Measurements from ENCODE around the gene DPEP3. TPM values are rescaled to one million over a fixed set of nuclear protein-coding genes. Genes with fewer than 3 reads are reported as not detected.

DPEP3 gene, protein sequence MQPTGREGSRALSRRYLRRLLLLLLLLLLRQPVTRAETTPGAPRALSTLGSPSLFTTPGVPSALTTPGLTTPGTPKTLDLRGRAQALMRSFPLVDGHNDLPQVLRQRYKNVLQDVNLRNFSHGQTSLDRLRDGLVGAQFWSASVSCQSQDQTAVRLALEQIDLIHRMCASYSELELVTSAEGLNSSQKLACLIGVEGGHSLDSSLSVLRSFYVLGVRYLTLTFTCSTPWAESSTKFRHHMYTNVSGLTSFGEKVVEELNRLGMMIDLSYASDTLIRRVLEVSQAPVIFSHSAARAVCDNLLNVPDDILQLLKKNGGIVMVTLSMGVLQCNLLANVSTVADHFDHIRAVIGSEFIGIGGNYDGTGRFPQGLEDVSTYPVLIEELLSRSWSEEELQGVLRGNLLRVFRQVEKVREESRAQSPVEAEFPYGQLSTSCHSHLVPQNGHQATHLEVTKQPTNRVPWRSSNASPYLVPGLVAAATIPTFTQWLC
- polyA plus RNA-seq (0.04 TPM in 1 of 3 replicates, not detected in the others), polyA minus RNA-seq (not detected in 3 replicates)
- polyA plus RNA-seq (2011; ENCODE audit: low read depth) = not detected
- polyA plus RNA-seq (2011; cell fraction: cytosol; rRNA removed) = not detected in 2 replicates
- polyA plus RNA-seq (2011; cell fraction: nucleus; rRNA removed) = not detected in 2 replicates
- not detected in 2 replicates for polyA plus RNA-seq (2012; ENCODE audit: low replicate concordance)
- not detected for polyA minus RNA-seq (2011; cell fraction: cytosol; rRNA and poly(A)+ RNA removed)
- not detected in 2 replicates for polyA minus RNA-seq (2011; cell fraction: nucleus; rRNA and poly(A)+ RNA removed)

DNA sequence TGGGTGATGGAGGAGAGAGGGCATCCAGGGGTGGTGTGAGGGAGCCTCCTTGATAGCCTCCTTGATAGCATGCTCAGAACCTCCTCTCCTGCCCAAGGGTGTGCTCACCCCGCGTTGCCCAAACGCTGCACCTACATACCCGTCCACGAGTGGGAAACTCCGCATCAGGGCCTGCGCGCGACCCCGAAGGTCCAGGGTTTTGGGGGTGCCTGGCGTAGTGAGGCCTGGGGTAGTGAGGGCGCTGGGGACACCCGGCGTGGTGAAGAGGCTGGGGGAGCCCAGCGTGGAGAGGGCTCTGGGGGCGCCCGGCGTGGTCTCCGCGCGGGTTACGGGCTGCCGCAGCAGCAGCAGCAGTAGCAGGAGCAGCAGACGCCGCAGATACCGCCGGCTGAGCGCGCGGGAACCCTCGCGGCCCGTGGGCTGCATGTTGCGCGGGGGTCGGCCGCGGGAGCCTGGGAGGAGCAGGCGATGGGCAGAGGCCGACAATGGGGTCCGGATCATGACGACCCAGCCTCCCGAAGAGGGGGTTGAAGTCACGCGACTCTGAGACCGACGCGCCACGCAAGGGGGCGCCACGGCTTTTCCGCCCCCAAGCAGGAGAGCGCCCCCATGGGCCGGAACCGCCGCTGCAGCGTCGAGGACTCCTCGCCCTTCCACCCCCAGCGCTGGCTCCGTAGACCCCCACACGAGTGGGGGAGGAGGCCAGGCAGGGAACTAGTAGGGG lies at the start of gene DPEP3:
DPEP3 (minus strand) TSS at position 545 of the 724 bp plus-strand sequence; CDS start at position 426, 119 bp downstream.
- H3K9me1 ChIP-seq (ENCODE audit: control insufficient read depth, extremely low read depth, insufficient read depth, low read length) = no peaks in the 10 kb centered on the region
- no peaks in the 10 kb centered on the region for H3K79me2 ChIP-seq (ENCODE audit: control insufficient read depth, insufficient read depth, low read length)
- TF ChIP-seq, protein P1, sequence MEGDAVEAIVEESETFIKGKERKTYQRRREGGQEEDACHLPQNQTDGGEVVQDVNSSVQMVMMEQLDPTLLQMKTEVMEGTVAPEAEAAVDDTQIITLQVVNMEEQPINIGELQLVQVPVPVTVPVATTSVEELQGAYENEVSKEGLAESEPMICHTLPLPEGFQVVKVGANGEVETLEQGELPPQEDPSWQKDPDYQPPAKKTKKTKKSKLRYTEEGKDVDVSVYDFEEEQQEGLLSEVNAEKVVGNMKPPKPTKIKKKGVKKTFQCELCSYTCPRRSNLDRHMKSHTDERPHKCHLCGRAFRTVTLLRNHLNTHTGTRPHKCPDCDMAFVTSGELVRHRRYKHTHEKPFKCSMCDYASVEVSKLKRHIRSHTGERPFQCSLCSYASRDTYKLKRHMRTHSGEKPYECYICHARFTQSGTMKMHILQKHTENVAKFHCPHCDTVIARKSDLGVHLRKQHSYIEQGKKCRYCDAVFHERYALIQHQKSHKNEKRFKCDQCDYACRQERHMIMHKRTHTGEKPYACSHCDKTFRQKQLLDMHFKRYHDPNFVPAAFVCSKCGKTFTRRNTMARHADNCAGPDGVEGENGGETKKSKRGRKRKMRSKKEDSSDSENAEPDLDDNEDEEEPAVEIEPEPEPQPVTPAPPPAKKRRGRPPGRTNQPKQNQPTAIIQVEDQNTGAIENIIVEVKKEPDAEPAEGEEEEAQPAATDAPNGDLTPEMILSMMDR (optimal IDR thresholded peaks at IDR 0.05 in 1 of 3, IDR thresholded peaks at IDR 0.05 in 1 of 3, conservative IDR thresholded peaks at IDR 0.05 in 1 of 3; ENCODE audit: extremely low read depth in 1 of 3, insufficient read depth in 2 of 3, low read length in 3 of 3) = peak; percentile 13 to 27 (median 14)
- TF ChIP-seq EZH2 (IDR thresholded peaks at IDR 0.05; ENCODE audit: low read length) = no peak
- peaks cover 2% of the 10 kb centered on the region for H4K20me1 ChIP-seq (ENCODE audit: control insufficient read depth, extremely low read depth, insufficient read depth, low read length)
- H2AFZ ChIP-seq (ENCODE audit: control insufficient read depth, low read length) = no peak within 1 kb of the TSS
- no peak within 1 kb of the TSS for H3K27ac ChIP-seq (ENCODE audit: control insufficient read depth, insufficient read depth, low read length)
- peaks cover 13% of the 10 kb centered on the region for H3K4me1 ChIP-seq (ENCODE audit: control insufficient read depth, extremely low read depth, insufficient read depth, low read length)
- FAIRE-seq (no peak), DNase-seq (ENCODE audit: low read depth, low spot score) (no peak)
- no peak within 1 kb of the TSS for H3K4me3 ChIP-seq (ENCODE audit: control insufficient read depth in 2 of 3, extremely low read depth in 1 of 3, insufficient read depth in 2 of 3, low read depth in 1 of 3, low read length in 3 of 3)
- peaks cover 17% of the 10 kb centered on the region for H3K27me3 ChIP-seq (ENCODE audit: control insufficient read depth, extremely low read depth, insufficient read depth, low read length)
- no peaks in the 10 kb centered on the region for H3K36me3 ChIP-seq (ENCODE audit: control insufficient read depth in 2 of 2, extremely low read depth in 1 of 2, insufficient read depth in 2 of 2, low read length in 2 of 2)
- no peak within 1 kb of the TSS for H3K4me2 ChIP-seq (ENCODE audit: control insufficient read depth, extremely low read depth, insufficient read depth, low read depth, low read length)
- H3K9me3 ChIP-seq (ENCODE audit: control insufficient read depth, low read depth, low read length) = no peaks in the 10 kb centered on the region
- dilution Hi-C loops (cut with MboI; ENCODE audit: extremely low pct_ligation_motif_present, low sequenced_read_pairs) = no loop called here
- no peak within 1 kb of the TSS for H3K9ac ChIP-seq (ENCODE audit: control insufficient read depth, extremely low read depth, insufficient read depth, low read length)

DNA sequence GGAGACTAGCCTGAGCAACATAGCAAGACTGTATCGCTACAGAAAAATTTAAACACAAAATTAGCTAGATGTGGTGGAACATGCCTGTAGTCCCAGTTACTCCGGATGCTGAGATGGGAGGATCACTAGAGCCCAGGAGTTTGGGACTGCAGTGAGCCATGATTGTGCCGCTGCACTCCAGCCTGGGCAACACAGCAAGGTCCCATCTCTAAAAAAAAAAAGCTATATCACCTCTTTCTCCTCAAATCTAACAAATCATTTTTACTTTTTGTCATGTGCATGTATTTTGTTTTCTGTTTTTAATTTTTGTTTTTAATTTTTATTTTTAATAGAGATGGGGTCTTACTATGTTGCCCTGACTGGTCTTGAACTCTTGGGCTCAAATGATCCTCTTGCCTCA lies 48.7 kb upstream of the DPEP3 start:
- no peaks in the 10 kb centered on the region for H3K27me3 ChIP-seq (ENCODE audit: control insufficient read depth, extremely low read depth, insufficient read depth, low read length)
- FAIRE-seq = no peak

More for the DNA sequence above, 48.7 kb upstream of the DPEP3 start:
- TF ChIP-seq, protein P1 (optimal IDR thresholded peaks at IDR 0.05 in 1 of 3, IDR thresholded peaks at IDR 0.05 in 1 of 3, conservative IDR thresholded peaks at IDR 0.05 in 1 of 3; ENCODE audit: extremely low read depth in 1 of 3, insufficient read depth in 2 of 3, low read length in 3 of 3) = no peak
- TF ChIP-seq EZH2 (IDR thresholded peaks at IDR 0.05; ENCODE audit: low read length) = no peak
- Histone ChIP-seq H3K9me1 (ENCODE audit: control insufficient read depth, extremely low read depth, insufficient read depth, low read length) (no peaks in the 10 kb centered on the region), H3K4me3 (ENCODE audit: control insufficient read depth in 2 of 3, extremely low read depth in 1 of 3, insufficient read depth in 2 of 3, low read depth in 1 of 3, low read length in 3 of 3) (no peak overlapping the region), H4K20me1 (ENCODE audit: control insufficient read depth, extremely low read depth, insufficient read depth, low read length) (no peaks in the 10 kb centered on the region), H3K27ac (ENCODE audit: control insufficient read depth, insufficient read depth, low read length) (no peak overlapping the region), H3K9me3 (ENCODE audit: control insufficient read depth, low read depth, low read length) (no peaks in the 10 kb centered on the region), H3K79me2 (ENCODE audit: control insufficient read depth, insufficient read depth, low read length) (peaks cover 21% of the 10 kb centered on the region), H3K36me3 (ENCODE audit: control insufficient read depth in 2 of 2, extremely low read depth in 1 of 2, insufficient read depth in 2 of 2, low read length in 2 of 2) (peaks cover 4 to 7% of the 10 kb centered on the region in 2 experiments), H3K4me2 (ENCODE audit: control insufficient read depth, extremely low read depth, insufficient read depth, low read depth, low read length) (no peak overlapping the region), H3K4me1 (ENCODE audit: control insufficient read depth, extremely low read depth, insufficient read depth, low read length) (peaks cover 30% of the 10 kb centered on the region), H3K9ac (ENCODE audit: control insufficient read depth, extremely low read depth, insufficient read depth, low read length) (no peak overlapping the region), H2AFZ (ENCODE audit: control insufficient read depth, low read length) (no peak overlapping the region)
- no peak for DNase-seq (ENCODE audit: low read depth, low spot score)
- dilution Hi-C loops (cut with MboI; ENCODE audit: extremely low pct_ligation_motif_present, low sequenced_read_pairs) = no loop called here

Data from keratinocyte (primary cell).